Astrocyte of the spinal cord (primary cell): ENCODE results near the gene TAC4.

Source experiments
- DNase-seq: peaks from one replicate; pipeline ENCODE4 v3.0.0; 2011; ENCODE audit warnings: low read depth, low spot score
- H3K4me3 ChIP-seq: 2 replicates; pipeline ENCODE4 v1.5.1; 2011; ENCODE audit warnings: low read depth, mild to moderate bottlenecking, low read length, moderate library complexity
- in situ Hi-C: cut with HindIII; loops from 2 replicates; pipeline ENCODE4 v1.10.0; 2017; ENCODE audit warnings: low sequenced_read_pairs
- TF ChIP-seq, protein P1 (sequence below): IDR thresholded peaks from 2 replicates; pipeline ENCODE4 v1.5.1; 2012; ENCODE audit warnings: low read depth, mild to moderate bottlenecking, low read length, inconsistent platforms

The TAC4 gene, protein sequence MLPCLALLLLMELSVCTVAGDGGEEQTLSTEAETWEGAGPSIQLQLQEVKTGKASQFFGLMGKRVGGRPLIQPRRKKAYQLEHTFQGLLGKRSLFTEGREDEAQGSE

DNA sequence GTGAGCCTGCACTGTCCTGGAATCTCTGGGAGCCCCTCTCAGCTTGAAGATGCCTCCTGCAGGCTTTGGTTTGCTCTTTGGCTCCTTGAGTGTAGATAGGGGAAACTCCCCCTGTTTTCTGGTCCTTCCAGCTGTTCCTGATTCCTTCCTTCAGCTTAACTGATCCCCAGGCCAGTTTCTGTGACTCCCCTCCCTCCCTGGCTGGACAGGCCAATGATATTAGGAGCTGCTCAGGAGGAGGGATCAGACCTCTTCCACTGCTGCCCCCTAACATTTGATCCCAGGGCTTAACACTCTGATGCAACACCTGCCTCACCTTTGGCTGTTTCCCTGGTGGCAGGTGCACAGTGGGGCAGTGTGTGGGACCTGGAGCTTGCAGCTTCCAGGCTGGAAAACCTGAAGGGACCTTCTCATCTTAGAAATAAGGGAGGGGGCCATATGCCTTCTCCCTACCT lies at the start of gene TAC4:
Gene TAC4 (minus strand): TSS at position 51 of the 455 bp plus-strand sequence. CDS start 52 bp downstream, outside the sequence.
- no peak for DNase-seq
- TF ChIP-seq, protein P1, sequence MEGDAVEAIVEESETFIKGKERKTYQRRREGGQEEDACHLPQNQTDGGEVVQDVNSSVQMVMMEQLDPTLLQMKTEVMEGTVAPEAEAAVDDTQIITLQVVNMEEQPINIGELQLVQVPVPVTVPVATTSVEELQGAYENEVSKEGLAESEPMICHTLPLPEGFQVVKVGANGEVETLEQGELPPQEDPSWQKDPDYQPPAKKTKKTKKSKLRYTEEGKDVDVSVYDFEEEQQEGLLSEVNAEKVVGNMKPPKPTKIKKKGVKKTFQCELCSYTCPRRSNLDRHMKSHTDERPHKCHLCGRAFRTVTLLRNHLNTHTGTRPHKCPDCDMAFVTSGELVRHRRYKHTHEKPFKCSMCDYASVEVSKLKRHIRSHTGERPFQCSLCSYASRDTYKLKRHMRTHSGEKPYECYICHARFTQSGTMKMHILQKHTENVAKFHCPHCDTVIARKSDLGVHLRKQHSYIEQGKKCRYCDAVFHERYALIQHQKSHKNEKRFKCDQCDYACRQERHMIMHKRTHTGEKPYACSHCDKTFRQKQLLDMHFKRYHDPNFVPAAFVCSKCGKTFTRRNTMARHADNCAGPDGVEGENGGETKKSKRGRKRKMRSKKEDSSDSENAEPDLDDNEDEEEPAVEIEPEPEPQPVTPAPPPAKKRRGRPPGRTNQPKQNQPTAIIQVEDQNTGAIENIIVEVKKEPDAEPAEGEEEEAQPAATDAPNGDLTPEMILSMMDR = no peak
- in situ Hi-C loops = no loop called here
- no peak within 1 kb of the TSS for H3K4me3 ChIP-seq

DNA sequence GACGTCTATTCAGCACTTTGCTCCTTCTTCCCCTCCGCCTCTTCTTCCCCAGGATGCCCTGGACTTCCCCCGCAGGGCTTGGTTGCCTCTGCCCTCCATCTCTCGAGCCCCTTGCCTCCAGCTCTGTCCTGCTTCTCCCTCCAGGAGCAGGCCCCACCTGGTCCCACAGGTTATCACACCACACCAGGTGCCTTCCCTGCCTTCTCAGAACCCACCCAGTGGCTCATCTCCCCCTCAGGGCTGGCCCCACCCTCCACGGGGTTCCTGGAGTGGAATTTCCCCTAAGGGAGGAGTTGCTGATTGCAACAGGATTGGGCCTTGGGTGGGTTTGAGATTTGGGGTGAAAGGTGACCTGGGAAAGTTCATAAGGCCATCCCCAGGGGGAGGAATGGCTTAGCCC lies 49.0 kb upstream of the TAC4 start:
- DNase-seq = no peak
- in situ Hi-C loops = no loop called here
- TF ChIP-seq, protein P1 = no peak
- no peak overlapping the region for H3K4me3 ChIP-seq

DNA sequence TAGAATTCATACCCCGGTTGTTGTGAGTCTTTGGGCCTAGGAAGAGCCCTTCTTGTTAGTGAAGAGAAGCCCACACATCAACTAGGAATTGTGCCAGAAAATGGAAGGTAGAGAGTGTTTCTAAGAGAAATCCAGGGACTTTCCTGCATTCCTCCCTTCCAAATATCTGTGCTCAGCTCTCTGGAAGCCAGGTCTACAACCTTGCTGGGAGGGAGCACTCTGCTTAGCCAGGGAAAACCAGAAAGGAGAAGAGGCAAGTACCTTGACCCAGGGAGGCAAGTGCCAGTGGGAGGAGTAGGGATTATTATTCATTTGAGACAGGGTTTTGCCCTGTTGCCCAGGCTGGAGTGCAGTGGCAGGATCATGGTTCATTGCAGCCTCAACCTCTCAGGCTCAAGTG lies 48.4 kb upstream of the TAC4 start:
- TF ChIP-seq, protein P1 = no peak
- no peak for DNase-seq
- in situ Hi-C loops = no loop called here
- H3K4me3 ChIP-seq = no peak overlapping the region

DNA sequence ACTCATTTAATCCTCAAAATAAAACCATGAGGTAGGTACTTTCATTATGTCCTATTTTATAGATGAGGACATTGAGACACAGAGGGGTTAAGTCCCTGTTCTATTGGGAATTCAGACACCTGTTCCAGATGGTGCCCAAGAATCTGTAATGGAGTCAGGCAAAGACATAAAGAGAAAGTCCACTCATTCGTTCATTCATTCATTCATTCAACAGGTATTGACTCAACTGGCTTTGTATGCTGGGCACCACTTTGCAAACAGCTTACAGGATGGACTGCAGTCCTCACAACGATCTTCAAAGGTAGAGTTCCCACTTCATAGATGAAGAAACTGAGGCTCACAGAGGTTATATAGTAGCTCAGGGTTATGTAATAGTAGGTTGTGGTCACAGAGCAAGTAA lies 47.9 kb upstream of the TAC4 start:
- no peak for DNase-seq
- in situ Hi-C loops = no loop called here
- H3K4me3 ChIP-seq = no peak overlapping the region
- TF ChIP-seq, protein P1 = no peak

DNA sequence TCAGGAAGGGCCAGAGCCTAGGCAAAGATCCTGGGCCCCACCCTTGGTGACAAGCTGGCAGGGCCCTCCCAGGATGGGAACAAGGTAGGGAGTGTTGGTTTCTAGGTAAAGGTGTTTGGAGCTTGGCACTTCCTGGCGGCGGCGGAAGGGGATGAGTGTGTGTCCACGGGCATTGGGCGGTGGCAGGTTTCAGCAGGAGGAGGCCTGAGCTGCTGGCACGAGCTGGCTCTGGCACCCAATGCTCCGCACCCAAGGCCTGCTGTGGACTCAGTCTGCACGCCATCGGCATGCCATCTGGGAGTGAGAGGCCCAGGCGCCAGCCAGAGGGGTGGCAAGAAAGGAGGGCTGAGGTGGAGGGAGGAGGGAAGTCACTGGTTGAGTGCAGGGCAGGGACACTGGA lies 46.9 kb upstream of the TAC4 start:
- no peak for DNase-seq
- H3K4me3 ChIP-seq = no peak overlapping the region
- TF ChIP-seq, protein P1 = no peak
- in situ Hi-C loops = no loop called here

DNA sequence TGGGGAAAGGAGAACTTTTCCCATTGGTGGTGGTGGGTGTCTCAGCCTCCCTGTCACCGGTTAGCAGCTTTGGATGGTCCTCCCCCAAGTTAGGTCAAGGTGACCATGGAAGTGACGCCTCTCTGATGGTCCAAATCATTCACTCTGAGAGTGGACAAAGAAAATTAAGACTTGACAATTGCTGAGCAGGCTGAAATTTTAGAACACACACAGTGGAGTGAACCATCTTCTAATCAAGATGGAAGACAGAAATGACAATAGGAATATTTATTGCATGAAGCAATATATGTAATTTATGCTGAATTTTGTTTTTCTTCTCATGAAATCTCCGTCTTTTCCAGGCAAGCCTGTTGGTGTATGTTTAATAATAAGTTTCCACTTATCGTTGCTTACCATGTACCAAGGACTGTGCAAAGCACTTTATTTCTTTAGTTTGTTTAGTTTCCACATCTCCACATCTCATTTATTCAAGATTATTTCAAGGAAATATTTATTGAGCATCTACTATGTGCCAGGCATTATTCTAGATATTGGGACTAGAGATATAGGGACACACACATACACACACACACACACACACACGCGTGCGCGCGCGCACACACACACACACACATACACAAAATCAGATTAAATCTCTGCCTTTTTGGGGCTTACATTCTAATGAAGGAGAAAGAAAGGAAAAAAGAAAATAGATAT lies 44.0 kb upstream of the TAC4 start:
- TF ChIP-seq, protein P1 = no peak
- DNase-seq = no peak
- H3K4me3 ChIP-seq = no peak overlapping the region
- in situ Hi-C loops = no loop called here
